ENCODE results near the gene WNT3A. TPM values are rescaled to one million over a fixed set of nuclear protein-coding genes. Genes with fewer than 3 reads are reported as not detected.
A peak's percentile ranks its signal among the peaks of the same experiment; 100 is the strongest.

WNT3A gene
- total RNA-seq, 4 donors from 2014 or later = 0.76 to 2.7 (median 1.3) TPM

DNA sequence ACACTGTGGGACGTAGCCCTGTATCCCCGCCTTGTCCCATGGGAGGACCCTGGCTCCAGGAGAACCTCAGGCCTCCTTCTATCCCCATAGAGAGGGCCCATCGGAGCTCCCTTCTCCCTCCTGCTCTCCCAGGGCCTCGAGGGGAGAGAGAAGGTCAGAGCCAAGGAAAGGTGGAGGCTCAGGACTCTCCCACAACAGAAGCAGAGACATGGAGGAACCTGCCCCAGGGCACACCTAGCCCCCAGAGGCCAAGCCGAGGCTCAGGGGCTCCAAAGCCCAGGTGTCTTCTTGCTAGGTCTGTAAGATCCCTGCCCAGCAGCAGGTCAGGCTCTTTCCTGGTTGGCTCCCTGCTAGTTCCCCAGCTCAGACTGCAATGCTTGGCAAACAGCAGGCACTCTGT lies 41.3 kb downstream of the WNT3A start:
- intact Hi-C loops (cut with DNase I) = no loop called here
- DNase-seq = no peak
- Histone ChIP-seq H3K4me3 (no peak overlapping the region), H3K27ac (no peak overlapping the region), H3K36me3 (no peaks in the 10 kb centered on the region), H3K9me3 (no peaks in the 10 kb centered on the region), H3K27me3 (peaks cover 0 to 56% (median 0%) of the 10 kb centered on the region in 4 donors), H3K4me1 (peaks cover 0 to 24% (median 6%) of the 10 kb centered on the region in 3 donors)
- TF ChIP-seq POLR2A (IDR thresholded peaks at IDR 0.05) = no peak
- WGBS, 2 donors = 100% methylated on average over 1 of the region's 5 CpGs; no CpG with 5 or more reads in 1 of the 2 donors

DNA sequence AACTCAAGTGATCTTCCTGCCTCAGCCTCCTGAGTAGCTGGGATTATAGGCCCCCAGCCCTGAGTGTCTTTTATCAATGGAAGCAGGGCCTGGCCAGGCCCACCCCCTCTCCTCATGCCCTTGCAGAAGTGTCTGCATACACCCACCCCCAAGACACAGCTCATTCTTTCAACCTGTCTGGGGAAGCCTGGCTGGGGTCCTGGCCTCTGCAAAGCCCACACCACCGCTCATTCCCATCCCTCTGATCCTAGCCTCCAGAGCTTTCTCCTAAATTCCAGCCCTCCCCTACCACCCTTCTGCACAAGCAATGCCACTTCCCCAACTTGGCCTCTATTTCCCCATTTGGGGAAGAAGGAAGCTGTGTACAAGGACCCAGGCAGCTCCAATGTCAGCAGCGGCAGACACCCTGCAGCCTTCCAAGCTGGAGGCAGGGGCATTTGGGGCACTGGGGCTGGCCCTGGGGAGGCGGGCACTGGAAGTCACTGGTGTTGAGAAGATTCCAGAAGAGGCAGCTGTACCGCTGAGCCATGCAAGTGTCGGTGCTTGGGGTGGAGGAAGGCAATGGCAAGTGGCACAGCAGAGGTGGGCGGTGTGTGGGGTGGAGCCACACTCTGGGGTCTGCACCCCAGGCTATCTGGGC lies 42.0 kb downstream of the WNT3A start:
- WGBS, 2 donors = 81% methylated on average over 4 to 6 of the region's 6 CpGs

DNA sequence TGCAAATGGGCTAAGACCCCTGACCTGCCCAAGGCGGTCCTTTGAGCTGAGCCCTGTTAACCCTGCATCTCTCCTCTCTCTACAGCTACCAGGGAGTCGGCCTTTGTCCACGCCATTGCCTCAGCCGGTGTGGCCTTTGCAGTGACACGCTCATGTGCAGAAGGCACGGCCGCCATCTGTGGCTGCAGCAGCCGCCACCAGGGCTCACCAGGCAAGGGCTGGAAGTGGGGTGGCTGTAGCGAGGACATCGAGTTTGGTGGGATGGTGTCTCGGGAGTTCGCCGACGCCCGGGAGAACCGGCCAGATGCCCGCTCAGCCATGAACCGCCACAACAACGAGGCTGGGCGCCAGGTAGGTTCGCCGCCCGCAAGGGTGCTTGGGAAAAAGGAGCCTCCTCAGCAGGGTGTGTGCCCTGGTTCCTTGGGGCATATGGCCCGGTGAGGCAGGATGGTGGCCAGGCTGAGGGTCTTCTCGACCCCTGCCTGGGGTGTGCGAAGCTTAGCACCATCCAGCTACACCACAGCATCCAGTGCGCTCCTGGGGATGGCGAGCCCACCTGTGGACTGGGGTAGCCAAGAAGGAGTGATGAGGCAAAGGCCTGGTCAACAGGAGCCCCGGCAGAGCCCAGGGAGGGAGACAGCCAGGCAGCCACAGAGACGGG lies 43.9 kb downstream of the WNT3A start:
- no peak for DNase-seq
- H3K27ac ChIP-seq = no peak overlapping the region
- 89 to 92% methylated on average over 6 to 17 of the region's 30 CpGs for WGBS, 2 donors

More for the DNA sequence above, 42.0 kb downstream of the WNT3A start:
- Histone ChIP-seq H3K9me3 (no peaks in the 10 kb centered on the region), H3K4me1 (peaks cover 0 to 17% (median 6%) of the 10 kb centered on the region in 3 donors), H3K27me3 (peaks cover 0 to 59% (median 0%) of the 10 kb centered on the region in 4 donors), H3K27ac (no peak overlapping the region), H3K4me3 (no peak overlapping the region), H3K36me3 (no peaks in the 10 kb centered on the region)
- no peak for DNase-seq
- TF ChIP-seq, protein P1, sequence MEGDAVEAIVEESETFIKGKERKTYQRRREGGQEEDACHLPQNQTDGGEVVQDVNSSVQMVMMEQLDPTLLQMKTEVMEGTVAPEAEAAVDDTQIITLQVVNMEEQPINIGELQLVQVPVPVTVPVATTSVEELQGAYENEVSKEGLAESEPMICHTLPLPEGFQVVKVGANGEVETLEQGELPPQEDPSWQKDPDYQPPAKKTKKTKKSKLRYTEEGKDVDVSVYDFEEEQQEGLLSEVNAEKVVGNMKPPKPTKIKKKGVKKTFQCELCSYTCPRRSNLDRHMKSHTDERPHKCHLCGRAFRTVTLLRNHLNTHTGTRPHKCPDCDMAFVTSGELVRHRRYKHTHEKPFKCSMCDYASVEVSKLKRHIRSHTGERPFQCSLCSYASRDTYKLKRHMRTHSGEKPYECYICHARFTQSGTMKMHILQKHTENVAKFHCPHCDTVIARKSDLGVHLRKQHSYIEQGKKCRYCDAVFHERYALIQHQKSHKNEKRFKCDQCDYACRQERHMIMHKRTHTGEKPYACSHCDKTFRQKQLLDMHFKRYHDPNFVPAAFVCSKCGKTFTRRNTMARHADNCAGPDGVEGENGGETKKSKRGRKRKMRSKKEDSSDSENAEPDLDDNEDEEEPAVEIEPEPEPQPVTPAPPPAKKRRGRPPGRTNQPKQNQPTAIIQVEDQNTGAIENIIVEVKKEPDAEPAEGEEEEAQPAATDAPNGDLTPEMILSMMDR (IDR thresholded peaks at IDR 0.05) = no peak
- TF ChIP-seq POLR2A (IDR thresholded peaks at IDR 0.05) = no peak
- intact Hi-C loops (cut with DNase I) = no loop called here

DNA sequence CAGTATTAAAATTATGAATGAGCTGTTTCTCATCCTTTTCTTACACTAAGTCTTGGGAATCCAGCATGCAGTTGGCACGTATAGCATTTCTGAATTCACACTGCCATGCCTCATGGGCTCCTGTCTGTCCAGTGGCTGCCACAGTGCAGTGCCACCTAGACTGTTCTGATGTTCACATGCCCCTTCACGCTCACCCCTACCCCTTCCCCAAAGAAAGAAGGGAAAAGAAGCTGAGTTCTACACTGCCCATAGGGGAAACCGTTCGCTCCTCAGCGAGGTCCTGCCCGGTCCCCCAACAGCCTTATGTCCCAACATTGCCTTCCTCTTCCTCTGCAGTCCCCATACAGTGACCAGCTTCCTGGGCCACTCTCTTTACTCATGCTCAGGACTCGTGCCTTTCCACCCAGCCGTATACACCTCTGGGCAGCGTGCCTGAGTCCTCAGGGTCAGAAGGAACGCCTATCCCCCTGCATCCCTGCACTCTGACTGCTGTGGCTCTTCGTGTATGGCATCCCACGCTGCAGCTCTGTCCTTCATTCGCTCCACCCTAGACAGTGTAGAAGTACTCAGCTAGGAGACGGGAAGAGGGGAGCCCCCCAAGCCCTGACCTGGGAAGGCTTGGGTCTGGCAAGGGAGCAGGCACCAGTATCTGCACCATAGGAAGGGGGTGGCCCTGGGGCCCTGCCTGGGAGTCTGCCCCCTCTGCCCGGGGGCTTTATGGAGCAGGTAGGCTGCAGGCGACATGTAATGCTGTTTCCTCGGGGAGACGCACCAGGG lies 51.6 kb downstream of the WNT3A start:
- H3K27me3 ChIP-seq = peaks cover 0 to 69% (median 17%) of the 10 kb centered on the region in 4 donors
- peaks cover 0 to 6% (median 0%) of the 10 kb centered on the region in 3 donors for H3K9me3 ChIP-seq
- H3K27ac ChIP-seq = no peak overlapping the region
- no peaks in the 10 kb centered on the region for H3K36me3 ChIP-seq
- intact Hi-C loops (cut with DNase I) = no loop called here
- no peak overlapping the region for H3K4me3 ChIP-seq
- peaks cover 8 to 34% (median 12%) of the 10 kb centered on the region in 3 donors for H3K4me1 ChIP-seq
- TF ChIP-seq POLR2A (IDR thresholded peaks at IDR 0.05) = no peak
- TF ChIP-seq, protein P1 (IDR thresholded peaks at IDR 0.05) = no peak
- no peak for DNase-seq
- 59 to 74% methylated on average over 11 to 13 of the region's 18 CpGs for WGBS, 2 donors

More for the DNA sequence above, 43.9 kb downstream of the WNT3A start:
- Histone ChIP-seq H3K9me3 (no peaks in the 10 kb centered on the region), H3K4me1 (peaks cover 0 to 4% (median 3%) of the 10 kb centered on the region in 3 donors), H3K27me3 (peaks cover 0 to 51% (median 0%) of the 10 kb centered on the region in 4 donors), H3K4me3 (no peak overlapping the region), H3K36me3 (no peaks in the 10 kb centered on the region)
- intact Hi-C loops (cut with DNase I) = no loop called here
- TF ChIP-seq, protein P1 (IDR thresholded peaks at IDR 0.05) = no peak
- TF ChIP-seq POLR2A (IDR thresholded peaks at IDR 0.05) = no peak

DNA sequence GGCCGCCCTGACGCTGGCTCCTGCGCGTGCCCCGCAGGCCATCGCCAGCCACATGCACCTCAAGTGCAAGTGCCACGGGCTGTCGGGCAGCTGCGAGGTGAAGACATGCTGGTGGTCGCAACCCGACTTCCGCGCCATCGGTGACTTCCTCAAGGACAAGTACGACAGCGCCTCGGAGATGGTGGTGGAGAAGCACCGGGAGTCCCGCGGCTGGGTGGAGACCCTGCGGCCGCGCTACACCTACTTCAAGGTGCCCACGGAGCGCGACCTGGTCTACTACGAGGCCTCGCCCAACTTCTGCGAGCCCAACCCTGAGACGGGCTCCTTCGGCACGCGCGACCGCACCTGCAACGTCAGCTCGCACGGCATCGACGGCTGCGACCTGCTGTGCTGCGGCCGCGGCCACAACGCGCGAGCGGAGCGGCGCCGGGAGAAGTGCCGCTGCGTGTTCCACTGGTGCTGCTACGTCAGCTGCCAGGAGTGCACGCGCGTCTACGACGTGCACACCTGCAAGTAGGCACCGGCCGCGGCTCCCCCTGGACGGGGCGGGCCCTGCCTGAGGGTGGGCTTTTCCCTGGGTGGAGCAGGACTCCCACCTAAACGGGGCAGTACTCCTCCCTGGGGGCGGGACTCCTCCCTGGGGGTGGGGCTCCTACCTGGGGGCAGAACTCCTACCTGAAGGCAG lies 52.3 kb downstream of the WNT3A start:
- H3K36me3 ChIP-seq = no peaks in the 10 kb centered on the region
- TF ChIP-seq, protein P1 (IDR thresholded peaks at IDR 0.05) = no peak
- no peak for TF ChIP-seq POLR2A (IDR thresholded peaks at IDR 0.05)
- H3K9me3 ChIP-seq = peaks cover 0 to 6% (median 0%) of the 10 kb centered on the region in 3 donors
- H3K4me3 ChIP-seq = peak overlapping the region; percentile 6 to 52 (median 38)
- peaks cover 8 to 34% (median 12%) of the 10 kb centered on the region in 3 donors for H3K4me1 ChIP-seq
- no peak for DNase-seq
- H3K27ac ChIP-seq = peak overlapping the region in 1 of 4 donors; percentile 17
- intact Hi-C loops (cut with DNase I) = no loop called here
- WGBS, 2 donors = 50 to 70% methylated on average over 13 of the region's 66 CpGs
- peaks cover 0 to 70% (median 20%) of the 10 kb centered on the region in 4 donors for H3K27me3 ChIP-seq

Measured in esophagus squamous epithelium (tissue), 5 donors.